Fibroblast of villous mesenchyme (primary cell): ENCODE results near the gene UGT1A4. TPM values are rescaled to one million over a fixed set of nuclear protein-coding genes. Genes with fewer than 3 reads are reported as not detected.

Experiments
- DNase-seq: peaks from one replicate; pipeline ENCODE4 v3.0.0-alpha.2; 2010; ENCODE audit warnings: low read depth
- H3K4me3 ChIP-seq: 2 replicates; pipeline ENCODE4 v1.5.1; 2011; ENCODE audit warnings: low read depth, mild to moderate bottlenecking, low read length
- CTCF ChIP-seq: IDR thresholded peaks from 2 replicates; pipeline ENCODE4 v1.5.1; 2012; ENCODE audit warnings: low read depth, mild to moderate bottlenecking, low read length; ENCODE audit not compliant: insufficient read depth
- total RNA-seq: library from RNA; depleted of rRNA; stranded (reverse); fragments of >200 nt; gene quantifications from 2 replicates; pipeline ENCODE4 v1.2.3, GENCODE V29; 2012

Gene UGT1A4
- total RNA-seq, 1 donor: not detected

DNA sequence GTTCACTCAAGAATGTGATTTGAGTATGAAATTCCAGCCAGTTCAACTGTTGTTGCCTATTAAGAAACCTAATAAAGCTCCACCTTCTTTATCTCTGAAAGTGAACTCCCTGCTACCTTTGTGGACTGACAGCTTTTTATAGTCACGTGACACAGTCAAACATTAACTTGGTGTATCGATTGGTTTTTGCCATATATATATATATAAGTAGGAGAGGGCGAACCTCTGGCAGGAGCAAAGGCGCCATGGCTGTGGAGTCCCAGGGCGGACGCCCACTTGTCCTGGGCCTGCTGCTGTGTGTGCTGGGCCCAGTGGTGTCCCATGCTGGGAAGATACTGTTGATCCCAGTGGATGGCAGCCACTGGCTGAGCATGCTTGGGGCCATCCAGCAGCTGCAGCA is 41.5 kb downstream of the UGT1A4 start, which contains the start of gene UGT1A1:
TSS of gene UGT1A1 (plus strand) at position 228 of the 400 bp plus-strand sequence. CDS start at position 246, 18 bp downstream.
- TF ChIP-seq CTCF: no peak
- no peak for DNase-seq
- no peak within 1 kb of the TSS for H3K4me3 ChIP-seq

DNA sequence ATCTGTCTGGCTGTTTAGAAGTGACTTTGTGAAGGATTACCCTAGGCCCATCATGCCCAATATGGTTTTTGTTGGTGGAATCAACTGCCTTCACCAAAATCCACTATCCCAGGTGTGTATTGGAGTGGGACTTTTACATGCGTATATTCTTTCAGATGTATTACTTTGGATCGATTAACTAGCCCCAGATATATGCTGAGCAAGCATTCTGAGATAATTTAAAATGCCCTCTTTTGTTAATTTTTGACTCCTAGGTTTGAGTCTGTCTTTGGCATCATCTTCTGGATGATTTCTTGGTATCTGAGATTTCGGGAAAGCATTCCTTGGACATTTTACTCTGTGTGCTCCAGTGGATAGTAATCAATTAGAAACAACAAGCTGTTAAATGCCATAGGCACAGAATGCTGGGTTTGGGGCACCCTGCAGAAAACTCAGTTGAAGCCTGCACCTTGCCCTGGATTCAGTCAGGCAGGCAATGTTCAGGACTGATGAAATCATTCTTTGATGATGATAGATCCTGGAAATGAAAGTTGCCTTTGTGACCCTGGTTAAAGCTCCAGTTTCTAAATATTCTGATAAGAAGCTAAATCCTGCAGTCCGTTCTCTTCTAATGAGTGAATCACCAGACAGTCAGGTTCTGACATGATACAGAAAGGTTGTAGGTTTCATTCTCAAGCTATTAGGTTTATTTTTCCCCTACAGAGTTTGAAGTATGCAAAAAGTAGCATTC is 42.7 kb downstream of the UGT1A4 start:
- DNase-seq: peak; percentile 58
- no peak for TF ChIP-seq CTCF
- H3K4me3 ChIP-seq: no peak overlapping the region

DNA sequence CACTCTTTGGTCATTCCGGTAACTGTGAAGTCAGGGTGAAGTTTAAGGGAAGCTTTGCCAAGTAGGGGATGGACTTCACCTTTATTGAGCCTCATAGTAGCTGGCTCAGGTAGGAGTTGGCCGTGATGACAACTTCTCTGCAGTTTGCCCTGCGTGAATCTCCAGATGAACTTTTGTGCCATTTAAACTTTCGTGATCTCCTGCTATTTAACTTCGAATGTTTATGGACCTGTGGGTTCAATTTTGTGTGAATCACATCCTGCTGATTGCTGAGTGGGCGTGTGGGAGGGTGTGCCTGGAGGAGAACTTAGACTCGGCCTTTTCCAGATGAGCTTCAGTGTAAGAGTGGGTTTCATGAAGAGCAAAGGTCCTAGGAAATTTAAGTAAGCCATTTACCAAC is 45.7 kb downstream of the UGT1A4 start:
- peak; percentile 66 for DNase-seq
- TF ChIP-seq CTCF: no peak
- H3K4me3 ChIP-seq: no peak overlapping the region

DNA sequence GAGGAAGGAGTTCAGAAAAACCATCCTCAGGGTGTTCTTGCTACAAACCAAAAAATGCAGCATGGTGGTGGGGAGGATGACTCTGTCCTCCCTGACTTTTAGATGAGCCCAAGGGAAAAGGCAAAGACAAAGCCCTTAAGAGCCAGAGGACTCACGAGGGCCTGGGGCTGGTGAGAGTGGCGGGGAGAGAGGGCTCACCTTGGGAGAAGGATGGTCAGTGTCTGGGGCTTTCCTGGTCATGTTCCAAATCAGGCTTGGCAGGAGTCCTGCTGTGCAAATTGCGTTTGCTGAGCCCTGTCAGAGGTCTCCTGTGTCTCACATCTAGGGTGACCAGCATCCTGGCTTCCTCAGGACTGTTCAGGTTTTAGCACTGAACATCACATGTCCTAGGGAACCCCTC is 46.2 kb downstream of the UGT1A4 start:
- DNase-seq: no peak
- no peak for TF ChIP-seq CTCF
- no peak overlapping the region for H3K4me3 ChIP-seq

DNA sequence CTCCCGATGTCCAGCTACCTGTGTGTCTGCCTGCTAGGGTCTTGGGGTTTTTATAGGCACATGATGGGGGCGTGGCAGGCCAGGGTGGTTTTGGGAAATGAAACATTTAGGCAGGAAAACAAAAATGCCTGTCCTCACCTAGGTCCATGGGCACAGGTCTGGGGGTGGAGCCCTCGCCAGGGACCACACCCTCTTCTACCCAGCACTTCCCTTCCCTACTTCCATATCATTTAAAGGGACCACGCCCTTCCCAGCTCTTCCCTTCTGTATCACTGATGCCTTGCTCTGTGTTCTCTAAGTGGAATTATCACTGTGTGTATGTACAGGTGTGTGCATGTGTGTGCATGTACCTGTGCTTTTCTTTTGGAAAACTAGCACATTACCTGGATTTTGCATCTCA is 47.9 kb downstream of the UGT1A4 start:
- H3K4me3 ChIP-seq: no peak overlapping the region
- DNase-seq: no peak
- TF ChIP-seq CTCF: no peak

DNA sequence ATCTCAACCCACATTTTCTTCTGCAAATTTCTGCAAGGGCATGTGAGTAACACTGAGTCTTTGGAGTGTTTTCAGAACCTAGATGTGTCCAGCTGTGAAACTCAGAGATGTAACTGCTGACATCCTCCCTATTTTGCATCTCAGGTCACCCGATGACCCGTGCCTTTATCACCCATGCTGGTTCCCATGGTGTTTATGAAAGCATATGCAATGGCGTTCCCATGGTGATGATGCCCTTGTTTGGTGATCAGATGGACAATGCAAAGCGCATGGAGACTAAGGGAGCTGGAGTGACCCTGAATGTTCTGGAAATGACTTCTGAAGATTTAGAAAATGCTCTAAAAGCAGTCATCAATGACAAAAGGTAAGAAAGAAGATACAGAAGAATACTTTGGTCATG is 49.5 kb downstream of the UGT1A4 start:
- DNase-seq: no peak
- no peak for TF ChIP-seq CTCF
- H3K4me3 ChIP-seq: no peak overlapping the region

DNA sequence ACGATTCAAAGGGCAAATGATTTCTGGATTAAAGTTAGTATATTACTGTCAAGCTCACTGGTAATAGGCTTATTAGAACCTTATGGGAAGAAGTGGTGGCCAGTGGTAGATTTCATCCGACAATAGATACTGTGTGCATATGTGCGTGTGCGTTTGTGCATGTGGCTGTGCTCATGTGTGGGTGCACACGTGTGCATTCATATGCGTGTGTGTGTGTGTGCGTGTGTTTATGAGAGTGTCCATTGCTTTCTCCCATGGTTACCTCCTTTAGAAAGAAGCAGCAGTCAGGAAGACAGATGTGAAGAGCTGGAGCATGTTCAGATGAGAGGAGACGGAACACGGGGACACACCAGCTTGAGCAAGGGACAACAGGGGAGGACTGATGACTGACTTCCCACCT is 50.7 kb downstream of the UGT1A4 start:
- DNase-seq: no peak
- TF ChIP-seq CTCF: no peak
- no peak overlapping the region for H3K4me3 ChIP-seq
